ENCODE measurements around the gene PKIB. TPM values are rescaled to one million over a fixed set of nuclear protein-coding genes. Genes with fewer than 3 reads are reported as not detected.

Gene PKIB
- total RNA-seq, 1 experiment from 2014 or later: 28.0 TPM

DNA sequence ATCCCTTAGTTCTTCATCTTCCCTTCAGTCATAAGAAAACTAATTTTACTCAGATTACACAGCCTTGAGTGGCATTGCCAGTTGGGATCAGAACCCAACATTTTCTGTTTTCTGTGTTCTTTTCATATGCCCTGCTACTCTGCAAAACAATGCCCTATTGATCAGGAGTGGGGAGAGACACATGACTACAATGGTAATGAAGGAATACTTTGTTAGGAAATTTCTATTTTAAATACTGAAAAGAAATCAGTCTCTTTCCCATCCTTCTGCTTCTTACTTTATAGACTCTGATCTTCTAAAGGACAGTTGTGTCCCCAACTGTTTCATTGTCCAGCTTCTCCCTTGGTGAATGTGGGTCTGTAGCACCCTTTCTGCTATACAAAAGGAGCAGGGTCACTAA is 5.5 kb upstream of the PKIB start:
- Histone ChIP-seq H3K4me3 (ENCODE audit: low read length) (no peak overlapping the region), H3K9me3 (ENCODE audit: low read length) (no peaks in the 10 kb centered on the region), H2AFZ (ENCODE audit: low read length) (no peak overlapping the region), H3K9ac (ENCODE audit: low read length) (no peak overlapping the region), H3F3A (ENCODE audit: low read length, unreplicated experiment) (no peaks in the 10 kb centered on the region), H4K20me1 (ENCODE audit: low read length) (no peaks in the 10 kb centered on the region), H3K4me1 (ENCODE audit: insufficient read depth, low read length) (no peaks in the 10 kb centered on the region), H3K27ac (ENCODE audit: low read length) (no peak overlapping the region), H3K9me2 (replicated peaks; ENCODE audit: low read length) (no peaks in the 10 kb centered on the region), H3K36me3 (ENCODE audit: low read depth, low read length) (no peaks in the 10 kb centered on the region), H3K79me2 (ENCODE audit: low read length) (no peaks in the 10 kb centered on the region), H3K4me2 (ENCODE audit: low read length) (no peak overlapping the region), H3K27me3 (ENCODE audit: low read length) (no peaks in the 10 kb centered on the region)
- intact Hi-C loops (cut with micrococcal nuclease): no loop called here
- POLR2A ChIA-PET (ENCODE audit: unreplicated experiment): no interaction called here
- DNase-seq (no peak), ATAC-seq (no peak)
- BruUV-seq (replicated peaks): no TSS peak
- TF ChIP-seq EZH2phosphoT487 (IDR thresholded peaks at IDR 0.05; ENCODE audit: borderline replicate concordance, low read length) (no peak), EZH2 (IDR thresholded peaks at IDR 0.05; ENCODE audit: low read length, unreplicated experiment) (no peak)
- TF ChIP-seq, protein P1, sequence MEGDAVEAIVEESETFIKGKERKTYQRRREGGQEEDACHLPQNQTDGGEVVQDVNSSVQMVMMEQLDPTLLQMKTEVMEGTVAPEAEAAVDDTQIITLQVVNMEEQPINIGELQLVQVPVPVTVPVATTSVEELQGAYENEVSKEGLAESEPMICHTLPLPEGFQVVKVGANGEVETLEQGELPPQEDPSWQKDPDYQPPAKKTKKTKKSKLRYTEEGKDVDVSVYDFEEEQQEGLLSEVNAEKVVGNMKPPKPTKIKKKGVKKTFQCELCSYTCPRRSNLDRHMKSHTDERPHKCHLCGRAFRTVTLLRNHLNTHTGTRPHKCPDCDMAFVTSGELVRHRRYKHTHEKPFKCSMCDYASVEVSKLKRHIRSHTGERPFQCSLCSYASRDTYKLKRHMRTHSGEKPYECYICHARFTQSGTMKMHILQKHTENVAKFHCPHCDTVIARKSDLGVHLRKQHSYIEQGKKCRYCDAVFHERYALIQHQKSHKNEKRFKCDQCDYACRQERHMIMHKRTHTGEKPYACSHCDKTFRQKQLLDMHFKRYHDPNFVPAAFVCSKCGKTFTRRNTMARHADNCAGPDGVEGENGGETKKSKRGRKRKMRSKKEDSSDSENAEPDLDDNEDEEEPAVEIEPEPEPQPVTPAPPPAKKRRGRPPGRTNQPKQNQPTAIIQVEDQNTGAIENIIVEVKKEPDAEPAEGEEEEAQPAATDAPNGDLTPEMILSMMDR (conservative IDR thresholded peaks at IDR 0.05; ENCODE audit: low read depth, low read length): no peak
- CTCF ChIA-PET: no interaction called here

DNA sequence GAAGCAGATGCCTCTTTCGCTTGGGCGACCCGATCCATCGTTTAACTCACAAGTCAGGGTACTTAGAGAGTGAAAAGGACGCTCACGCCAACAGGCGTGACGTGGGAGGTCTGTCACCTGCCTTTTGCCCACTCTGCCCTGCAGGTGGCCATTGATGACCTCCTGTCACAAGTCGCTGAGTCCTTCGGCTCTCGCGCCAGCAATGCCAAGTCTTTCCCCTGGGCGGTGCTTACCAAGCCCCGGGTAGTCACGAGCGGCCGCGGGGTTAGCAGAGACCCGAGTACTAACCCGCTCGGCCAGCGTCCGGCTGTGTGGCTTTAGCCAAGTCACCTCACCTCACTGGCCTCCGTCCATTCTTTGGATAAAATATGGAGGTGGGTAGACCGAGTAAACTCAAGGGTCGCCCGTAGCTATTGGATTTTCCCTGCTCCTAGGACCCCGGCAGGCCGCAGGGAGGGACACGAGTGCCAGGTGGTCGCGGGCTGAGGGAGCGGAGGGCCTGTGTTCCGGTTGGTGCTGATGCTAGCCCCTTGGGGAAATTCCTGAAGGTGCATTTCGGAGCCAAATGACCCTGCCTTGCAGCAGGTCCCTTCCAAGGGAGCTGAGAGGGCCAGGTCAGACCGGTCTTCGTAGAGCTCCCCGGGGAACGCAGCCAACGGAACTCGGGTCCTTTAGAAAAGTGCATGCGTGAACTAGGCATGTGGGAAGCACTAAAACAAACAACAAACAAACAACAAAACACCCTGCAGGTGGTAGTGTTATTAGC is 668 bp downstream of the PKIB start:
- peaks cover 48% of the 10 kb centered on the region for H3K79me2 ChIP-seq (ENCODE audit: low read length)
- H3K27me3 ChIP-seq (ENCODE audit: low read length): no peaks in the 10 kb centered on the region
- peaks cover 4% of the 10 kb centered on the region for H3K4me1 ChIP-seq (ENCODE audit: insufficient read depth, low read length)
- H3K27ac ChIP-seq (ENCODE audit: low read length): peak overlapping the region; percentile 49
- no peaks in the 10 kb centered on the region for H3K9me3 ChIP-seq (ENCODE audit: low read length)
- H3K9me2 ChIP-seq (replicated peaks; ENCODE audit: low read length): no peaks in the 10 kb centered on the region
- H3K9ac ChIP-seq (ENCODE audit: low read length): peak overlapping the region; percentile 81
- no peaks in the 10 kb centered on the region for H3K36me3 ChIP-seq (ENCODE audit: low read depth, low read length)
- BruUV-seq (replicated peaks): TSS peak; percentile 55
- peak overlapping the region; percentile 92 for H3K4me2 ChIP-seq (ENCODE audit: low read length)
- peak overlapping the region; percentile 95 for H2AFZ ChIP-seq (ENCODE audit: low read length)
- TF ChIP-seq, protein P1 (conservative IDR thresholded peaks at IDR 0.05; ENCODE audit: low read depth, low read length): peak; percentile 20; the same call in 1 of the 2 replicates
- no peak for TF ChIP-seq EZH2 (IDR thresholded peaks at IDR 0.05; ENCODE audit: low read length, unreplicated experiment)
- ChIA-PET CTCF (interaction anchor here (0.6 to 1.2 kb wide), 11 partner anchors 10 to 133 kb away, joined by 3 to 6 read pairs (median 4); no protein-coding TSS in a partner anchor), POLR2A (ENCODE audit: unreplicated experiment) (interaction anchor here (1.0 kb wide), 1 partner anchor 66 kb away, joined by 4 read pairs; no protein-coding TSS in a partner anchor)
- no peaks in the 10 kb centered on the region for H3F3A ChIP-seq (ENCODE audit: low read length, unreplicated experiment)
- ATAC-seq: peak; percentile 75
- H3K4me3 ChIP-seq (ENCODE audit: low read length): peak overlapping the region; percentile 94
- peak; percentile 69 for DNase-seq
- intact Hi-C loops (cut with micrococcal nuclease): loop anchor here (1.0 to 5.0 kb wide), 6 partner anchors 42 to 227 kb away; no protein-coding TSS in a partner anchor
- H4K20me1 ChIP-seq (ENCODE audit: low read length): no peaks in the 10 kb centered on the region

DNA sequence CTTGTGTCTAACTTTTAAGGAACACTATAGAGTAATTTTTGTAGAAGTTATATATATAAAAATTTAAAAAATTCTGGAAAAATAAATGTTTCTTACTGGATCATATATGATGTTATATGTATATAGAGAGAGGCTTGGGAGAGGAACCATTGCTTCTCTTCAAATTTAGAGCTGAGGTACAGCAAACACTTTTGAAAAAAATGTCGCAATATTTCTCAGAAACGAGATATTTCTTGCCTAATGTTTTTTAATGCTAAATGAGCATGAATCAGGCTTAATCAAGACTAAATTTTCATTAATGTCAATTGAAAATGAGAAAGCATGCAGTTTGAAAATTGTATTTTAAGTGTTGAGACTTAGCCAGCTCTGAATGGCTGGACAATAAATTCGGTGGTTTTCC is 2.6 kb downstream of the PKIB start:
- Histone ChIP-seq H3F3A (ENCODE audit: low read length, unreplicated experiment) (no peaks in the 10 kb centered on the region), H3K4me3 (ENCODE audit: low read length) (no peak overlapping the region), H3K27ac (ENCODE audit: low read length) (no peak overlapping the region), H3K36me3 (ENCODE audit: low read depth, low read length) (0 out of 2 replicates have a peak, but pooled peaks cover 6% of the 10 kb centered on the region), H4K20me1 (ENCODE audit: low read length) (no peaks in the 10 kb centered on the region), H3K4me2 (ENCODE audit: low read length) (peak overlapping the region; percentile 92), H3K79me2 (ENCODE audit: low read length) (peaks cover 68% of the 10 kb centered on the region), H3K4me1 (ENCODE audit: insufficient read depth, low read length) (peaks cover 8% of the 10 kb centered on the region), H2AFZ (ENCODE audit: low read length) (no peak overlapping the region), H3K9ac (ENCODE audit: low read length) (no peak overlapping the region), H3K9me3 (ENCODE audit: low read length) (no peaks in the 10 kb centered on the region), H3K27me3 (ENCODE audit: low read length) (no peaks in the 10 kb centered on the region), H3K9me2 (replicated peaks; ENCODE audit: low read length) (no peaks in the 10 kb centered on the region)
- BruUV-seq (replicated peaks): no TSS peak
- POLR2A ChIA-PET (ENCODE audit: unreplicated experiment): no interaction called here
- no peak for ATAC-seq
- intact Hi-C loops (cut with micrococcal nuclease): loop anchor here (5.0 kb wide), 1 partner anchor 99 kb away; no protein-coding TSS in a partner anchor
- TF ChIP-seq EZH2phosphoT487 (IDR thresholded peaks at IDR 0.05; ENCODE audit: borderline replicate concordance, low read length): no peak
- no peak for TF ChIP-seq EZH2 (IDR thresholded peaks at IDR 0.05; ENCODE audit: low read length, unreplicated experiment)
- CTCF ChIA-PET: no interaction called here
- DNase-seq: no peak
